GM12878 (cell line): ENCODE results near the gene TMEM121B. TPM values are rescaled to one million over a fixed set of nuclear protein-coding genes. Genes with fewer than 3 reads are reported as not detected.
A peak's percentile ranks its signal among the peaks of the same experiment; 100 is the strongest.

Source experiments
- ATAC-seq: fragments of 200-7000 bp; cut with Tn5 transposase; 3 replicates; pipeline ENCODE4 v1.9.1; 2020; ENCODE audit warnings: mild to moderate bottlenecking, moderate library complexity
- Bru-seq: library from RNA; stranded (reverse); fragments of 400-500 nt; gene quantifications from one replicate; lab custom pipeline; 2021; lab: Mats Ljungman, UMichigan
- BruChase-seq, 2 experiments: library from RNA; stranded (reverse); fragments of 400-500 nt; gene quantifications; one replicate each; lab custom pipeline; 2021; lab: Mats Ljungman, UMichigan
- BruUV-seq: library from RNA; stranded (reverse); fragments of 400-500 nt; replicated peaks from 2 replicates; lab custom pipeline; 2021; lab: Mats Ljungman, UMichigan
- CTCF ChIA-PET: fragments of 300-600 bp; sonication (Branson Sonifier 250); formaldehyde crosslinking; extraction: SDS; loops from one replicate; lab custom pipeline; 2021; ENCODE audit warnings: inconsistent platforms; lab: Yijun Ruan, JAX
- POLR2A ChIA-PET: fragments of 350-600 bp; formaldehyde crosslinking; extraction: SDS; loops from one replicate; lab custom pipeline; 2021; ENCODE audit warnings: inconsistent platforms; lab: Charles Lee
- RAD21 ChIA-PET: fragments of 300-600 bp; sonication (Branson Sonifier 250); formaldehyde crosslinking; loops from one replicate; lab custom pipeline; 2023; ENCODE audit warnings: antibody characterized with exemption; ENCODE audit not compliant: unreplicated experiment; lab: Charles Lee
- SMC1A ChIA-PET: fragments of 300-600 bp; sonication (Branson Sonifier 250); formaldehyde crosslinking; loops from one replicate; lab custom pipeline; 2023; ENCODE audit not compliant: unreplicated experiment, uncharacterized antibody; lab: Charles Lee
- DNase-seq: peaks from one replicate; pipeline ENCODE4 v3.0.0-alpha.2; 2011; ENCODE audit warnings: low read depth, low spot score
- FAIRE-seq: peaks from 3 replicates; lab custom pipeline; 2011; peaks lifted over from hg19 to GRCh38; lab: Jason Lieb, UNC
- H2AFZ ChIP-seq: 2 replicates; pipeline ENCODE4 v1.6.0; 2011; ENCODE audit warnings: low read depth, low read length, control low read depth; ENCODE audit not compliant: control insufficient read depth
- H3K27ac ChIP-seq: 2 replicates; pipeline ENCODE4 v1.5.1; 2011; ENCODE audit warnings: control low read depth; ENCODE audit not compliant: control insufficient read depth, insufficient read depth
- H3K27me3 ChIP-seq, 2 experiments: replicated peaks in 1 of 2; 2 replicates each; pipeline versions ENCODE4 v1.6.0 to v1.6.1; 2011; ENCODE audit warnings: low read length in 1 of 2; ENCODE audit not compliant: control insufficient read depth in 2 of 2, insufficient read depth in 2 of 2
- H3K36me3 ChIP-seq, 2 experiments: 2 replicates each; pipeline ENCODE4 v1.5.1; 2011; ENCODE audit warnings: low read length in 1 of 2; ENCODE audit not compliant: control insufficient read depth in 2 of 2, insufficient read depth in 2 of 2
- H3K4me1 ChIP-seq: 2 replicates; pipeline ENCODE4 v1.6.1; 2011; ENCODE audit warnings: mild to moderate bottlenecking, low read length, moderate library complexity, mixed read lengths; ENCODE audit not compliant: control insufficient read depth, insufficient read depth
- H3K4me2 ChIP-seq: 2 replicates; pipeline ENCODE4 v1.6.0; 2011; ENCODE audit warnings: control low read depth; ENCODE audit not compliant: control insufficient read depth, insufficient read depth
- H3K4me3 ChIP-seq: fragments of 200-600 bp; sonication (generic); 2 replicates; pipeline ENCODE4 v1.5.1; 2016
- H3K79me2 ChIP-seq: 2 replicates; pipeline ENCODE4 v1.6.0; 2011; ENCODE audit warnings: low read length; ENCODE audit not compliant: control insufficient read depth, insufficient read depth
- H3K9ac ChIP-seq: 2 replicates; pipeline ENCODE4 v1.8.0; 2011; ENCODE audit warnings: low read length, control low read depth, mixed read lengths; ENCODE audit not compliant: control insufficient read depth, insufficient read depth
- H3K9me3 ChIP-seq: replicated peaks from 3 replicates; pipeline ENCODE4 v1.5.1; 2011; ENCODE audit warnings: mild to moderate bottlenecking, low read length; ENCODE audit not compliant: control insufficient read depth, insufficient read depth
- H4K20me1 ChIP-seq: 2 replicates; pipeline ENCODE4 v1.6.0; 2011; ENCODE audit not compliant: control insufficient read depth, insufficient read depth
- SP1 ChIP-seq: IDR thresholded peaks from one replicate; pipeline ENCODE4 v1.6.1; 2011; ENCODE audit warnings: low read depth, low read length
- WGBS: methylation state at CpG from one replicate; pipeline ENCODE4 v1.1.6; 2016; ENCODE audit warnings: low lambda C conversion rate; ENCODE audit not compliant: insufficient replicate concordance, insufficient coverage; ENCODE audit errors: missing lambda C conversion rate; 5-methylcytosine and 5-hydroxymethylcytosine counted together
- in situ Hi-C: fragments of 300-500 bp; cut with MboI; formaldehyde crosslinking; loops from 9 replicates; pipeline ENCODE4 v1.14.3; 2018; ENCODE audit warnings: mixed read lengths
- intact Hi-C: fragments of 100-400 bp; cut with micrococcal nuclease; formaldehyde crosslinking; loops from one replicate; pipeline ENCODE4 v1.14.2; 2022; ENCODE audit not compliant: unreplicated experiment
- long read RNA-seq, 2 experiments: library from polyadenylated mRNA; unstranded; transcript quantifications; one replicate each; pipeline ENCODE4 v2.0.0, GENCODE V29; 2019 to 2020
- polyA minus RNA-seq, 3 experiments: library from RNA; depleted of rRNA, polyadenylated mRNA; stranded (reverse); fragments of >200 nt; gene quantifications; 2 replicates each; pipeline ENCODE4 v1.2.3, GENCODE V29; 2011
- polyA plus RNA-seq, 11 experiments: library from polyadenylated mRNA; depleted of rRNA in 4 of 11; unstranded in 6 of 11; stranded (reverse) in 5 of 11; fragments of >200 nt; fragmentation: Nextera tagmentation in 4 of 11; fragmentation: Illumina TruSeq in 1 of 11; extraction: Ambion mirVana in 4 of 11; extraction: Trizol in 1 of 11; gene quantifications; 1 replicate in 1 of 11; 2 replicates in 10 of 11; pipeline versions ENCODE4 v1.2.1 to v1.2.3, GENCODE V29; 2011 to 2016; ENCODE audit warnings: inconsistent platforms in 2 of 11, missing spikeins in 2 of 11, low read depth in 1 of 11
- total RNA-seq, 4 experiments: library from RNA; depleted of rRNA in 3 of 4; stranded (reverse); fragments of >200 nt in 3 of 4; fragmentation: Illumina TruSeq in 1 of 4; extraction: Trizol in 1 of 4; gene quantifications; 2 replicates each; pipeline versions ENCODE4 v1.2.1 to v1.2.3, GENCODE V29; 2013 to 2021
- TF ChIP-seq, protein P1 (sequence below): fragments of 450-650 bp; IDR thresholded peaks from 2 replicates; pipeline ENCODE4 v1.6.1; 2017; ENCODE audit warnings: mild to moderate bottlenecking

Gene TMEM121B
- 0.10 and 0.12 TPM in 2 replicates for total RNA-seq (2013; cell fraction: nucleolus; rRNA removed)
- total RNA-seq (2014; rRNA removed), result 0.05 TPM in 1 of 2 replicates, not detected in the other
- total RNA-seq (2014; rRNA removed; fragmentation: Illumina TruSeq; extraction: Trizol), result 0.04 TPM in 1 of 2 replicates, not detected in the other
- 0.08 and 0.10 TPM in 2 replicates for total RNA-seq (2021)
- polyA plus RNA-seq (2011; ENCODE audit: low read depth), result not detected
- not detected in 2 replicates for polyA plus RNA-seq (2011; rRNA removed)
- polyA plus RNA-seq (2011; cell fraction: cytosol; rRNA removed), result 0.07 TPM in 1 of 2 replicates, not detected in the other
- polyA plus RNA-seq (2011; cell fraction: nucleus; rRNA removed), result 0.10 and 0.13 TPM in 2 replicates
- 0.03 and 0.04 TPM in 2 replicates for polyA plus RNA-seq (2012)
- polyA plus RNA-seq (2014; fragmentation: Illumina TruSeq; extraction: Trizol), result 0.06 and 0.13 TPM in 2 replicates
- under 1 TPM in 1 of 2 experiments, not detected in 1; 0.02 TPM for polyA plus RNA-seq (2014; fragmentation: Nextera tagmentation; extraction: Ambion mirVana)
- 0.04 and 0.10 TPM in 2 replicates for polyA plus RNA-seq (2014; rRNA removed)
- polyA plus RNA-seq (2016; fragmentation: Nextera tagmentation; extraction: Ambion mirVana), result not detected
- not detected in 2 replicates for polyA minus RNA-seq (2011; rRNA and poly(A)+ RNA removed)
- not detected in 2 replicates for polyA minus RNA-seq (2011; cell fraction: cytosol; rRNA and poly(A)+ RNA removed)
- polyA minus RNA-seq (2011; cell fraction: nucleus; rRNA and poly(A)+ RNA removed), result 0.10 TPM in 1 of 2 replicates, not detected in the other
- Bru-seq, nascent RNA, result percentile 12 among the genes with signal in this experiment
- BruChase-seq, experiment 1, labeled RNA remaining after a 6-hour chase, result percentile 21 among the genes with signal in this experiment
- BruChase-seq, experiment 2, labeled RNA remaining after a 2-hour chase, result percentile 29 among the genes with signal in this experiment
- long read RNA-seq, experiment 1, result 0 reads
- long read RNA-seq, experiment 2, result 0 reads

DNA sequence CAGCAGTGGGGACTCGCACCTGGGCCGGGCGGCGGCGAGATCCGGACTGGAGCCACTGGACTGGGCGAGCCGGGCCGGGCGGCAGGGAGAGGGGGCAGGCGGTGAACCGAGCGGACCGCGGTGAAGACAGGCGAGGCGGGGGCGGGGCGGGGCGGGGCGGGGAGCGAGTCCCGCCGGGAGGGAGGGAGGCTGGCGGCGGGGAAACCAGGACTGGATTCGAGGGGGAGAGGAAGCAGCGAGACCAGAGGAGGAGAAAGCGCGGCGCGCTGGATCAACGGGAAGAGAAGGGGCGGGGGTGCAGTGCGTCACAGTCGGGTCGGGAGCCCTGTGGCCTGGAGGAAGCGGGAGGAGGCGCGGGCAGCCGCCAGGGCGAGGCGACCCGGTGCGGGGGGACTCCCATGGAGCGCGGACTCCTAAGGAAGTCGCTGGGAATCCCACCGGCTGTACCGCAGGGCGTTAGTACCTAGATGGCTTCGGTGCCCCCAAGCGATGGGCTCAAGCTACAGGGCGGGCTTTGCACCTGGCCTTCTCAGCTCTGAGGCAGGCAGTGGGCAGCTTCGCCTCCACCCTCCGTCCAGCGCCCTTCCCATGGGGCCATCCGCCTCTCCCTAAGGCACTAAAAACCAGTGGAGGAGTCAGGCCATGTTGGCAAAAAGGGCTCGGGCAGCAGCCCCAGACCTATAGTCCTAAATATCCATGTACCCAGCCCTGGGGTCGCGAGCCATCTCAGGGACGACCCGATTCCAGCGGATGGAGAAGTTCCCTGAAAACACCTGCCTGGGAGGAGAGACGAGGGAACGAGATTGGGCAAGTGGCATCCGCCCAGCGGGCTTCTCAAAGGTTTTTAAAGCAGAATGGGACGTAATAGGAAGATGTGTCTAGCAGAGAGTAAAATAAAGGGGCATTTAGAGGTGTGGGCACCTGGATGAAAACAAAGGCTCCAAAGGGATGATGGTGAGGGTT, at the start of gene TMEM121B:
Gene TMEM121B (minus strand): TSS at position 128 of the 963 bp plus-strand sequence. CDS start 233 bp downstream, outside the sequence.
- ChIA-PET SMC1A (no interaction called here), RAD21 (no interaction called here), CTCF (no interaction called here), POLR2A (no interaction called here)
- ATAC-seq (no peak; the same call in 1 of the 3 replicates), DNase-seq (no peak)
- Histone ChIP-seq H3K79me2 (no peaks in the 10 kb centered on the region), H3K4me2 (peak within 1 kb of the TSS; percentile 44), H3K27me3 (peaks cover 4 to 10% of the 10 kb centered on the region in 2 experiments), H2AFZ (no peak within 1 kb of the TSS), H3K27ac (no peak within 1 kb of the TSS), H3K9me3 (no peaks in the 10 kb centered on the region), H4K20me1 (peaks cover 4% of the 10 kb centered on the region; the same call in 1 of the 2 replicates), H3K36me3 (no peaks in the 10 kb centered on the region)
- in situ Hi-C loops, result no loop called here
- WGBS, result 32% methylated on average over 40 of the region's 69 CpGs
- peak; percentile 41 for TF ChIP-seq SP1
- TF ChIP-seq, protein P1, sequence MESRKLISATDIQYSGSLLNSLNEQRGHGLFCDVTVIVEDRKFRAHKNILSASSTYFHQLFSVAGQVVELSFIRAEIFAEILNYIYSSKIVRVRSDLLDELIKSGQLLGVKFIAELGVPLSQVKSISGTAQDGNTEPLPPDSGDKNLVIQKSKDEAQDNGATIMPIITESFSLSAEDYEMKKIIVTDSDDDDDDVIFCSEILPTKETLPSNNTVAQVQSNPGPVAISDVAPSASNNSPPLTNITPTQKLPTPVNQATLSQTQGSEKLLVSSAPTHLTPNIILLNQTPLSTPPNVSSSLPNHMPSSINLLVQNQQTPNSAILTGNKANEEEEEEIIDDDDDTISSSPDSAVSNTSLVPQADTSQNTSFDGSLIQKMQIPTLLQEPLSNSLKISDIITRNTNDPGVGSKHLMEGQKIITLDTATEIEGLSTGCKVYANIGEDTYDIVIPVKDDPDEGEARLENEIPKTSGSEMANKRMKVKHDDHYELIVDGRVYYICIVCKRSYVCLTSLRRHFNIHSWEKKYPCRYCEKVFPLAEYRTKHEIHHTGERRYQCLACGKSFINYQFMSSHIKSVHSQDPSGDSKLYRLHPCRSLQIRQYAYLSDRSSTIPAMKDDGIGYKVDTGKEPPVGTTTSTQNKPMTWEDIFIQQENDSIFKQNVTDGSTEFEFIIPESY, result no peak
- TF ChIP-seq, all 136 proteins: peak for 1
- Histone ChIP-seq H3K4me1 (peaks cover 18% of the 10 kb centered on the region), H3K4me3 (peak within 1 kb of the TSS; percentile 27; the same call in 1 of the 2 replicates), H3K9ac (no peak within 1 kb of the TSS)
- intact Hi-C loops, result no loop called here
- FAIRE-seq, result no peak
- no TSS peak for BruUV-seq
